ENCODE data around the gene DUOX2.
"Not testable (repeated sequence)": the region's sequence is repeated elsewhere in the genome, so short reads cannot be mapped to it uniquely, and the experiment has no call there.

The DUOX2 gene

GRCh38 chr15:45106002-45106790 is 7.8 kb downstream of the DUOX2 start:
- Histone ChIP-seq H3K9me3 (ENCODE audit: control insufficient read depth, low read length) (no peaks in the 10 kb centered on the region), H3K4me3 (ENCODE audit: low read length) (no peak overlapping the region), H3K36me3 (ENCODE audit: control insufficient read depth, insufficient read depth, low read length, severe bottlenecking) (no peaks in the 10 kb centered on the region), H3K27me3 (replicated peaks; ENCODE audit: control insufficient read depth, insufficient read depth, low read length) (peaks cover 58% of the 10 kb centered on the region), H3K9ac (ENCODE audit: low read length) (no peak overlapping the region), H3K4me1 (ENCODE audit: control insufficient read depth, insufficient read depth, low read length) (no peaks in the 10 kb centered on the region)
- DNase-seq (ENCODE audit: low read depth), result no peak

GRCh38 chr15:45105586-45105985 is 8.4 kb downstream of the DUOX2 start:
- DNase-seq (ENCODE audit: low read depth), result no peak
- H3K9ac ChIP-seq (ENCODE audit: low read length), result no peak overlapping the region
- H3K9me3 ChIP-seq (ENCODE audit: control insufficient read depth, low read length), result no peaks in the 10 kb centered on the region
- no peak overlapping the region for H3K4me3 ChIP-seq (ENCODE audit: low read length)
- H3K4me1 ChIP-seq (ENCODE audit: control insufficient read depth, insufficient read depth, low read length), result no peaks in the 10 kb centered on the region
- H3K27me3 ChIP-seq (replicated peaks; ENCODE audit: control insufficient read depth, insufficient read depth, low read length), result peaks cover 59% of the 10 kb centered on the region
- H3K36me3 ChIP-seq (ENCODE audit: control insufficient read depth, insufficient read depth, low read length, severe bottlenecking), result no peaks in the 10 kb centered on the region

GRCh38 chr15:45104170-45104569 is 9.8 kb downstream of the DUOX2 start:
- H3K4me1 ChIP-seq (ENCODE audit: control insufficient read depth, insufficient read depth, low read length); H3K4me3 ChIP-seq (ENCODE audit: low read length); H3K9ac ChIP-seq (ENCODE audit: low read length); DNase-seq (ENCODE audit: low read depth); H3K9me3 ChIP-seq (ENCODE audit: control insufficient read depth, low read length); H3K36me3 ChIP-seq (ENCODE audit: control insufficient read depth, insufficient read depth, low read length, severe bottlenecking): not testable (repeated sequence)
- peaks cover 57% of the 10 kb centered on the region for H3K27me3 ChIP-seq (replicated peaks; ENCODE audit: control insufficient read depth, insufficient read depth, low read length)

- Histone ChIP-seq H3K36me3 (ENCODE audit: control insufficient read depth, insufficient read depth, low read length, severe bottlenecking) (no peaks in the 10 kb centered on the region), H3K4me1 (ENCODE audit: control insufficient read depth, insufficient read depth, low read length) (no peaks in the 10 kb centered on the region), H3K27me3 (replicated peaks; ENCODE audit: control insufficient read depth, insufficient read depth, low read length) (peaks cover 61% of the 10 kb centered on the region), H3K4me3 (ENCODE audit: low read length) (no peak overlapping the region), H3K9ac (ENCODE audit: low read length) (no peak overlapping the region), H3K9me3 (ENCODE audit: control insufficient read depth, low read length) (no peaks in the 10 kb centered on the region)
- DNase-seq (ENCODE audit: low read depth), result no peak
Observed at GRCh38 chr15:45102226-45102625, 11.7 kb downstream of the DUOX2 start.

- peaks cover 57% of the 10 kb centered on the region for H3K27me3 ChIP-seq (replicated peaks; ENCODE audit: control insufficient read depth, insufficient read depth, low read length)
- no peak overlapping the region for H3K4me3 ChIP-seq (ENCODE audit: low read length)
- H3K4me1 ChIP-seq (ENCODE audit: control insufficient read depth, insufficient read depth, low read length), result no peaks in the 10 kb centered on the region
- DNase-seq (ENCODE audit: low read depth), result no peak
- H3K36me3 ChIP-seq (ENCODE audit: control insufficient read depth, insufficient read depth, low read length, severe bottlenecking), result no peaks in the 10 kb centered on the region
- H3K9ac ChIP-seq (ENCODE audit: low read length), result no peak overlapping the region
- H3K9me3 ChIP-seq (ENCODE audit: control insufficient read depth, low read length), result no peaks in the 10 kb centered on the region
Observed at GRCh38 chr15:45101749-45102148, 12.2 kb downstream of the DUOX2 start.

- H3K4me1 ChIP-seq (ENCODE audit: control insufficient read depth, insufficient read depth, low read length), result no peaks in the 10 kb centered on the region
- peaks cover 53% of the 10 kb centered on the region for H3K27me3 ChIP-seq (replicated peaks; ENCODE audit: control insufficient read depth, insufficient read depth, low read length)
- no peaks in the 10 kb centered on the region for H3K9me3 ChIP-seq (ENCODE audit: control insufficient read depth, low read length)
- DNase-seq (ENCODE audit: low read depth), result no peak
- H3K4me3 ChIP-seq (ENCODE audit: low read length), result no peak overlapping the region
- no peak overlapping the region for H3K9ac ChIP-seq (ENCODE audit: low read length)
- H3K36me3 ChIP-seq (ENCODE audit: control insufficient read depth, insufficient read depth, low read length, severe bottlenecking), result no peaks in the 10 kb centered on the region
Observed at GRCh38 chr15:45100884-45101625, 12.9 kb downstream of the DUOX2 start.

- Histone ChIP-seq H3K9ac (ENCODE audit: low read length) (no peak overlapping the region), H3K4me3 (ENCODE audit: low read length) (no peak overlapping the region), H3K27me3 (replicated peaks; ENCODE audit: control insufficient read depth, insufficient read depth, low read length) (peaks cover 62% of the 10 kb centered on the region), H3K36me3 (ENCODE audit: control insufficient read depth, insufficient read depth, low read length, severe bottlenecking) (no peaks in the 10 kb centered on the region), H3K9me3 (ENCODE audit: control insufficient read depth, low read length) (no peaks in the 10 kb centered on the region), H3K4me1 (ENCODE audit: control insufficient read depth, insufficient read depth, low read length) (no peaks in the 10 kb centered on the region)
- no peak for DNase-seq (ENCODE audit: low read depth)
Observed at GRCh38 chr15:45099549-45100165, 14.3 kb downstream of the DUOX2 start.

GRCh38 chr15:45097466-45097865 is 16.5 kb downstream of the DUOX2 start:
- peaks cover 2% of the 10 kb centered on the region for H3K9me3 ChIP-seq (ENCODE audit: control insufficient read depth, low read length)
- H3K36me3 ChIP-seq (ENCODE audit: control insufficient read depth, insufficient read depth, low read length, severe bottlenecking), result no peaks in the 10 kb centered on the region
- H3K27me3 ChIP-seq (replicated peaks; ENCODE audit: control insufficient read depth, insufficient read depth, low read length), result peaks cover 62% of the 10 kb centered on the region
- no peaks in the 10 kb centered on the region for H3K4me1 ChIP-seq (ENCODE audit: control insufficient read depth, insufficient read depth, low read length)
- no peak overlapping the region for H3K9ac ChIP-seq (ENCODE audit: low read length)
- DNase-seq (ENCODE audit: low read depth), result no peak
- H3K4me3 ChIP-seq (ENCODE audit: low read length), result no peak overlapping the region

GRCh38 chr15:45095661-45096060 is 18.3 kb downstream of the DUOX2 start:
- no peak overlapping the region for H3K9ac ChIP-seq (ENCODE audit: low read length)
- DNase-seq (ENCODE audit: low read depth), result no peak
- peaks cover 14% of the 10 kb centered on the region for H3K4me1 ChIP-seq (ENCODE audit: control insufficient read depth, insufficient read depth, low read length)
- peaks cover 3% of the 10 kb centered on the region for H3K9me3 ChIP-seq (ENCODE audit: control insufficient read depth, low read length)
- no peak overlapping the region for H3K4me3 ChIP-seq (ENCODE audit: low read length)
- peaks cover 52% of the 10 kb centered on the region for H3K27me3 ChIP-seq (replicated peaks; ENCODE audit: control insufficient read depth, insufficient read depth, low read length)
- no peaks in the 10 kb centered on the region for H3K36me3 ChIP-seq (ENCODE audit: control insufficient read depth, insufficient read depth, low read length, severe bottlenecking)

- Histone ChIP-seq H3K4me3 (ENCODE audit: low read length) (no peak overlapping the region), H3K9me3 (ENCODE audit: control insufficient read depth, low read length) (peaks cover 3% of the 10 kb centered on the region), H3K9ac (ENCODE audit: low read length) (no peak overlapping the region), H3K36me3 (ENCODE audit: control insufficient read depth, insufficient read depth, low read length, severe bottlenecking) (no peaks in the 10 kb centered on the region), H3K27me3 (replicated peaks; ENCODE audit: control insufficient read depth, insufficient read depth, low read length) (peaks cover 42% of the 10 kb centered on the region), H3K4me1 (ENCODE audit: control insufficient read depth, insufficient read depth, low read length) (peaks cover 14% of the 10 kb centered on the region)
- DNase-seq (ENCODE audit: low read depth), result no peak
Observed at GRCh38 chr15:45094358-45094730, 19.6 kb downstream of the DUOX2 start.

GRCh38 chr15:45093622-45094357 is 20.2 kb downstream of the DUOX2 start:
- Histone ChIP-seq H3K9ac (ENCODE audit: low read length) (no peak overlapping the region), H3K4me1 (ENCODE audit: control insufficient read depth, insufficient read depth, low read length) (peaks cover 16% of the 10 kb centered on the region), H3K36me3 (ENCODE audit: control insufficient read depth, insufficient read depth, low read length, severe bottlenecking) (no peaks in the 10 kb centered on the region), H3K4me3 (ENCODE audit: low read length) (no peak overlapping the region), H3K27me3 (replicated peaks; ENCODE audit: control insufficient read depth, insufficient read depth, low read length) (peaks cover 41% of the 10 kb centered on the region), H3K9me3 (ENCODE audit: control insufficient read depth, low read length) (peaks cover 3% of the 10 kb centered on the region)
- DNase-seq (ENCODE audit: low read depth), result no peak

Data from adipocyte (in vitro differentiated cells).